Spleen (tissue), 7 donors: ENCODE results near the gene ZC3H4.

ENCODE experiments used
- POLR2A ChIP-seq, 3 donors: fragments of 450-650 bp; IDR thresholded peaks; one replicate each; pipeline ENCODE4 v1.5.1; 2017; ENCODE audit warnings: antibody characterized with exemption in 3 of 3, mild to moderate bottlenecking in 1 of 3
- TF ChIP-seq, protein P1 (sequence below), 11 experiments: fragments of 200-600 bp in 7 of 11; fragments of 450-650 bp in 4 of 11; sonication (generic) in 4 of 11; IDR thresholded peaks in 8 of 11; conservative IDR thresholded peaks in 3 of 11; 1 replicate in 7 of 11; 2 replicates in 4 of 11; pipeline versions ENCODE4 v1.4.0 to v1.8.0; 2016 to 2021; ENCODE audit warnings: antibody characterized with exemption in 11 of 11, inconsistent platforms in 4 of 11, mild to moderate bottlenecking in 1 of 11
- donor health status: DM: no; HTN: no; CAD: no; lungs with moderate emphysema.
- donor health status: DM: no; HTN: no; CAD: no.
- donor health status: DM: no; HTN: no; CAD: no.

DNA sequence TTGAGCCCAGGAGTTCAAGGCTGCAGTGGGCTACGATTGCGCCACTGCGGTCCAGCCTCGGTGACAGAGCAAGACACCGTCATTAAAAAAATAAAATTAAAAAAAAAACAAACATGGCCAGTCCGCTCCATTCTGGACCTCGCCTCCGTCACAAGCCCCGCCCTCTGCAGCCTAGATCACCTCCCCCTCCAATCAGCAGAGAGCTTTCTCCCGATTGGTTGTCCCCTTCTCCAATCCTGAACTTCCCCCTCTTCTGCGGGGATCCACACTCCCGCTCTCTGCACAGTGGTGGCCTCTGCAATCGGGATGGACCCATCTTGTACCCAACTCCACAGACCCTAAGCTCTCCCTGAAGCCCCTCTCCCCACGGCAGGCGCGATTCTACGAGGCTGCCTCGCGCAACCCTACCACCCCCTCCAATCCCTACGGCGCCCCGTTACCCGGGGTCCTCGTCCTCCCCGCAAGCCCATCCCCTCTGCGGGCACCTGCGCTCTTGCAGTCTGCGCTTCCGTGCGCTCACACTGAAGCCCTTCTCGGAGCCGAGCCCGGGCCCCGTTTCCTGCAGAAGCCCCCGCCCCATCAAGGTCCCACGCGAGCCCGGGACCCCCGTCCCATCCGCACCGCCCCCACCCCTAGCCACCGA, 65.7 kb downstream of the ZC3H4 start:
- TF ChIP-seq, protein P1, sequence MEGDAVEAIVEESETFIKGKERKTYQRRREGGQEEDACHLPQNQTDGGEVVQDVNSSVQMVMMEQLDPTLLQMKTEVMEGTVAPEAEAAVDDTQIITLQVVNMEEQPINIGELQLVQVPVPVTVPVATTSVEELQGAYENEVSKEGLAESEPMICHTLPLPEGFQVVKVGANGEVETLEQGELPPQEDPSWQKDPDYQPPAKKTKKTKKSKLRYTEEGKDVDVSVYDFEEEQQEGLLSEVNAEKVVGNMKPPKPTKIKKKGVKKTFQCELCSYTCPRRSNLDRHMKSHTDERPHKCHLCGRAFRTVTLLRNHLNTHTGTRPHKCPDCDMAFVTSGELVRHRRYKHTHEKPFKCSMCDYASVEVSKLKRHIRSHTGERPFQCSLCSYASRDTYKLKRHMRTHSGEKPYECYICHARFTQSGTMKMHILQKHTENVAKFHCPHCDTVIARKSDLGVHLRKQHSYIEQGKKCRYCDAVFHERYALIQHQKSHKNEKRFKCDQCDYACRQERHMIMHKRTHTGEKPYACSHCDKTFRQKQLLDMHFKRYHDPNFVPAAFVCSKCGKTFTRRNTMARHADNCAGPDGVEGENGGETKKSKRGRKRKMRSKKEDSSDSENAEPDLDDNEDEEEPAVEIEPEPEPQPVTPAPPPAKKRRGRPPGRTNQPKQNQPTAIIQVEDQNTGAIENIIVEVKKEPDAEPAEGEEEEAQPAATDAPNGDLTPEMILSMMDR (IDR thresholded peaks at IDR 0.05 in 8 of 11, conservative IDR thresholded peaks at IDR 0.05 in 3 of 11) = no peak
- TF ChIP-seq POLR2A (IDR thresholded peaks at IDR 0.05) = no peak
